HCT116 (cell line): ENCODE results near the gene LTC4S. TPM values are rescaled to one million over a fixed set of nuclear protein-coding genes. Genes with fewer than 3 reads are reported as not detected.

ENCODE experiments used
- ATAC-seq: fragments of 200-7000 bp; cut with Tn5 transposase; 2 replicates; pipeline ENCODE4 v1.9.1; 2020; ENCODE audit warnings: mild to moderate bottlenecking, moderate library complexity
- BruUV-seq: library from RNA; stranded (reverse); fragments of 400-500 nt; replicated peaks from 2 replicates; lab custom pipeline; 2021; lab: Mats Ljungman, UMichigan
- CTCF ChIA-PET: fragments of 300-600 bp; sonication (Branson Sonifier 250); formaldehyde crosslinking; loops from one replicate; lab custom pipeline; 2021; ENCODE audit warnings: antibody characterized with exemption; lab: Charles Lee
- POLR2A ChIA-PET: fragments of 300-600, 350-600 bp; sonication (Branson Sonifier 250); formaldehyde crosslinking; loops from one replicate; lab custom pipeline; 2021; ENCODE audit warnings: antibody characterized with exemption; lab: Charles Lee
- RAD21 ChIA-PET, 2 experiments: fragments of 300-600 bp; sonication (Branson Sonifier 250); formaldehyde crosslinking; loops; one replicate each; lab custom pipeline; 2023; ENCODE audit warnings: low total read pairs in 2 of 2; ENCODE audit not compliant: uncharacterized antibody in 2 of 2, unreplicated experiment in 2 of 2, low non-redundant PET in 1 of 2; lab: Charles Lee
- DNase-seq: peaks from one replicate; pipeline ENCODE4 v3.0.0-alpha.2; 2010; ENCODE audit warnings: low read depth, low spot score
- H2AFZ ChIP-seq: fragments of 200-600 bp; shearing (Covaris generic), sonication (generic); 2 replicates; pipeline ENCODE4 v1.6.1; 2017; ENCODE audit warnings: low read depth, mixed run types, mixed read lengths, antibody characterized with exemption, low read length; ENCODE audit not compliant: poor library complexity, severe bottlenecking
- H3K27ac ChIP-seq: 2 replicates; pipeline ENCODE4 v1.5.1; 2012; ENCODE audit warnings: low read depth, low read length
- H3K27me3 ChIP-seq: fragments of 200-600 bp; sonication (generic); 2 replicates; pipeline ENCODE4 v1.6.1; 2016; ENCODE audit warnings: mixed run types, low read length, mixed read lengths; ENCODE audit not compliant: insufficient read depth
- H3K36me3 ChIP-seq, 2 experiments: fragments of 200-500 bp in 1 of 2; fragments of 200-600 bp in 1 of 2; sonication (Bioruptor generic) in 1 of 2; sonication (generic) in 1 of 2; 2 replicates each; pipeline versions ENCODE4 v1.5.1 to v1.6.1; 2014 to 2016; ENCODE audit warnings: low read length in 2 of 2, inconsistent platforms in 1 of 2, mixed read lengths in 1 of 2, mixed run types in 1 of 2; ENCODE audit not compliant: insufficient read depth in 2 of 2, control insufficient read depth in 1 of 2
- H3K4me1 ChIP-seq, 2 experiments: fragments of 200-600 bp in 1 of 2; sonication (generic) in 1 of 2; 2 replicates each; pipeline versions ENCODE4 v1.5.1 to v1.6.1; 2012 to 2017; ENCODE audit warnings: low read length in 2 of 2, inconsistent platforms in 1 of 2, mild to moderate bottlenecking in 1 of 2, mixed read lengths in 1 of 2, mixed run types in 1 of 2, moderate library complexity in 1 of 2; ENCODE audit not compliant: insufficient read depth in 2 of 2, control insufficient read depth in 1 of 2
- H3K4me2 ChIP-seq: fragments of 200-600 bp; sonication (generic); 2 replicates; pipeline ENCODE4 v1.6.1; 2017; ENCODE audit warnings: mixed run types, low read length, mixed read lengths
- H3K4me3 ChIP-seq, 2 experiments: fragments of 200-600 bp in 1 of 2; sonication (generic) in 1 of 2; replicated peaks in 1 of 2; 2 replicates each; pipeline ENCODE4 v1.5.1; 2011 to 2016; ENCODE audit warnings: low read length in 2 of 2, control low read depth in 1 of 2, low read depth in 1 of 2, mild to moderate bottlenecking in 1 of 2, mixed read lengths in 1 of 2, mixed run types in 1 of 2
- H3K79me2 ChIP-seq: fragments of 200-600 bp; sonication (generic); 2 replicates; pipeline ENCODE4 v1.6.1; 2017; ENCODE audit warnings: mild to moderate bottlenecking, mixed run types, low read length, moderate library complexity, mixed read lengths; ENCODE audit not compliant: insufficient read depth
- H3K9ac ChIP-seq: fragments of 200-600 bp; sonication (generic); 2 replicates; pipeline ENCODE4 v1.6.1; 2016; ENCODE audit warnings: low read length, mixed read lengths
- H3K9me2 ChIP-seq: fragments of 200-600 bp; sonication (generic), shearing (Covaris generic); 2 replicates; pipeline ENCODE4 v1.6.1; 2017; ENCODE audit warnings: mixed run types, mild to moderate bottlenecking, moderate library complexity; ENCODE audit not compliant: insufficient read depth
- H3K9me3 ChIP-seq, 2 experiments: fragments of 200-500 bp in 1 of 2; fragments of 200-600 bp in 1 of 2; sonication (Bioruptor generic) in 1 of 2; sonication (generic) in 1 of 2; 2 replicates each; pipeline ENCODE4 v1.6.1; 2014 to 2017; ENCODE audit warnings: low read length in 2 of 2, mixed read lengths in 2 of 2, inconsistent platforms in 1 of 2, low read depth in 1 of 2, mild to moderate bottlenecking in 1 of 2, mixed run types in 1 of 2, moderate library complexity in 1 of 2; ENCODE audit not compliant: control insufficient read depth in 1 of 2, insufficient read depth in 1 of 2
- H4K20me1 ChIP-seq: fragments of 200-600 bp; sonication (generic), shearing (Covaris generic); 2 replicates; pipeline ENCODE4 v1.6.1; 2017; ENCODE audit warnings: mixed run types, mild to moderate bottlenecking, moderate library complexity; ENCODE audit not compliant: insufficient read depth
- ATF3 ChIP-seq: IDR thresholded peaks from 2 replicates; pipeline ENCODE4 v1.6.1; 2012
- CBX3 ChIP-seq: IDR thresholded peaks from 2 replicates; pipeline ENCODE4 v1.6.1; 2012; ENCODE audit warnings: low read depth
- CEBPB ChIP-seq: IDR thresholded peaks from 2 replicates; pipeline ENCODE4 v1.6.1; 2012; ENCODE audit warnings: low read depth
- CTCF ChIP-seq, 3 experiments: fragments of 200-600 bp in 1 of 3; sonication (generic) in 1 of 3; IDR thresholded peaks in 2 of 3; conservative IDR thresholded peaks in 1 of 3; 2 replicates each; pipeline ENCODE4 v1.5.1; 2012 to 2017; ENCODE audit warnings: low read depth in 2 of 3, low read length in 2 of 3, antibody characterized with exemption in 1 of 3, borderline replicate concordance in 1 of 3, control low read depth in 1 of 3, mild to moderate bottlenecking in 1 of 3, mixed read lengths in 1 of 3, mixed run types in 1 of 3, moderate library complexity in 1 of 3; ENCODE audit not compliant: insufficient read depth in 1 of 3
- EGR1 ChIP-seq: IDR thresholded peaks from 2 replicates; pipeline ENCODE4 v1.6.1; 2012; ENCODE audit warnings: low read depth
- ELF1 ChIP-seq: IDR thresholded peaks from 2 replicates; pipeline ENCODE4 v1.6.1; 2012; ENCODE audit warnings: low read depth, borderline replicate concordance
- EZH2 ChIP-seq: fragments of 200-600 bp; sonication (generic); IDR thresholded peaks from 2 replicates; pipeline ENCODE4 v1.6.1; 2017; ENCODE audit warnings: antibody characterized with exemption, mixed run types
- FOSL1 ChIP-seq: IDR thresholded peaks from 2 replicates; pipeline ENCODE4 v1.6.1; 2012; ENCODE audit warnings: low read depth
- JUND ChIP-seq: IDR thresholded peaks from 2 replicates; pipeline ENCODE4 v1.6.1; 2012
- MAX ChIP-seq: IDR thresholded peaks from 2 replicates; pipeline ENCODE4 v1.6.1; 2012
- POLR2A ChIP-seq: IDR thresholded peaks from 2 replicates; pipeline ENCODE4 v1.7.0; 2011; ENCODE audit warnings: borderline replicate concordance; ENCODE audit not compliant: insufficient read depth, insufficient read length; ENCODE audit errors: extremely low read depth
- REST ChIP-seq: IDR thresholded peaks from 2 replicates; pipeline ENCODE4 v1.6.1; 2012; ENCODE audit warnings: low read depth
- SP1 ChIP-seq: IDR thresholded peaks from 2 replicates; pipeline ENCODE4 v1.6.1; 2012; ENCODE audit warnings: low read depth
- SRF ChIP-seq: IDR thresholded peaks from 2 replicates; pipeline ENCODE4 v1.6.1; 2012; ENCODE audit warnings: low read depth
- TCF7L2 ChIP-seq: IDR thresholded peaks from 2 replicates; pipeline ENCODE4 v1.7.0; 2011; ENCODE audit warnings: borderline replicate concordance, inconsistent platforms; ENCODE audit not compliant: insufficient read depth, insufficient read length; ENCODE audit errors: extremely low read depth
- ZBTB33 ChIP-seq: IDR thresholded peaks from 2 replicates; pipeline ENCODE4 v1.6.1; 2011; ENCODE audit warnings: mild to moderate bottlenecking, low read length, moderate library complexity; ENCODE audit not compliant: insufficient replicate concordance; ENCODE audit errors: extremely low read depth
- ZFX ChIP-seq: fragments of 450-650 bp; IDR thresholded peaks from 2 replicates; pipeline ENCODE4 v1.6.1; 2017
- ZNF274 ChIP-seq: fragments of 200-500 bp; sonication (Bioruptor generic); IDR thresholded peaks from 2 replicates; pipeline ENCODE4 v1.6.1; 2014; ENCODE audit warnings: mild to moderate bottlenecking, low read depth, low read length, inconsistent platforms
- intact Hi-C: fragments of 100-400 bp; cut with micrococcal nuclease; formaldehyde crosslinking; loops from 2 replicates; pipeline ENCODE4 v1.10.0; 2022
- total RNA-seq: library from RNA; stranded (reverse); gene quantifications from one replicate; pipeline ENCODE4 v1.2.1, GENCODE V29; 2021; ENCODE audit not compliant: unreplicated experiment

LTC4S gene
- total RNA-seq, 1 experiment from 2014 or later: 5.0 TPM

GRCh38 chr5:179812135-179812825, 18.5 kb downstream of the LTC4S start:
- ATAC-seq (no peak), DNase-seq (no peak)
- POLR2A ChIA-PET: interaction anchor here (1.8 kb wide), 1 partner anchor 8 kb away, joined by 18 read pairs; the partner anchor contains the start of gene SQSTM1
- Histone ChIP-seq H3K4me3 (no peak overlapping the region), H3K9me2 (no peaks in the 10 kb centered on the region), H3K27ac (no peak overlapping the region), H3K79me2 (peaks cover 9% of the 10 kb centered on the region), H3K9me3 (no peaks in the 10 kb centered on the region), H3K4me2 (no peak overlapping the region), H3K27me3 (no peaks in the 10 kb centered on the region), H2AFZ (no peak overlapping the region), H3K9ac (no peak overlapping the region)
- CTCF ChIA-PET: no interaction called here
- BruUV-seq: no TSS peak
- TF ChIP-seq FOSL1 (no peak), ATF3 (no peak), POLR2A (no peak), SRF (no peak), TCF7L2 (no peak), CEBPB (no peak), MAX (no peak), ZBTB33 (no peak), EGR1 (no peak), CTCF (IDR thresholded peaks at IDR 0.05 in 2 of 3, conservative IDR thresholded peaks at IDR 0.05 in 1 of 3; ENCODE audit: borderline replicate concordance in 1 of 3, insufficient read depth in 1 of 3, low read depth in 2 of 3, low read length in 2 of 3) (no peak), CBX3 (no peak), EZH2 (no peak), ZNF274 (no peak), ZFX (no peak), SP1 (no peak), JUND (no peak), REST (no peak), ELF1 (no peak)
- TF ChIP-seq, all 23 proteins: peak for 0
- H4K20me1 ChIP-seq: no peaks in the 10 kb centered on the region
- H3K4me1 ChIP-seq: peaks cover 11 to 22% of the 10 kb centered on the region in 2 experiments
- RAD21 ChIA-PET: no interaction called here
- intact Hi-C loops: no loop called here
- H3K36me3 ChIP-seq: peaks cover 19 to 24% of the 10 kb centered on the region in 2 experiments; a peak in 3 of 4 replicates
